Measurements from ENCODE around the gene ADH4.
"Not testable (repeated sequence)": the region's sequence is repeated elsewhere in the genome, so short reads cannot be mapped to it uniquely, and the experiment has no call there.

Gene ADH4

DNA sequence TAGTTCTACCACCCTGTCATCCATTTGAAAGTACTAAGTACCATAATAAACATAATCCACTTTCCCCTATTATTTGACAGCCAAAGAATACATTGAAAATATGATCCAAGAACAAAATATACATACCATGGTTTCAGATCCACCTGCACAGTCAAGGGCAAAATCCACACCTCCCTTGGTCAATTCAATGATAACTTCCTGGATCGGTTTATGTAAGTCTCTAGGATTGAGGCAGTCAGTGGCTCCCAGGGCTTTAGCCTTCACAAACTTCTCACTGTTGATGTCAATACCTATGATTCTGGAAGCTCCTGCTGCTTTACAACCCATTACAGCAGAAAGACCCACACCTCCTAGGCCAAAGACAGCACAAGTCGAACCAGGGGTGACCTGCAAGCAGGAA lies 12.7 kb downstream of the ADH4 start:
- DNase-seq = no peak

DNA sequence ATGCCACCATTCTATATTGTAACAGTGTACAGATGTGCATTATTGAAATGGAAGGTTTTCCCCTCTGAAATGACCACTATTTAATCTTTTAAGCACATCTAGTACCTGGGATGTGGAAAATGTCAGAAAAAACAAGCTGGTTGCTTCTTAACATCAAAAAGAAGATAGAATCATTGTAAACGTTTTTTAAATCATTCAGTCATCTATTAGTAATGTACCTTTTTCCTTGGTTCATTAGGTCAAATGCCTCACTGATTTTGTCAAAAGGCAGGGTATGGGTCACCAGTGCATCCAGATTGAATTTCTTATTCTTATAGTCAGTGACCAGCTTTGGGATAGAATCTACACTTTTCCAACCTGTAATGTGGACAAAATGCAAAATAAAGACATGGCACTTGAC lies 17.7 kb downstream of the ADH4 start:
- DNase-seq = no peak

DNA sequence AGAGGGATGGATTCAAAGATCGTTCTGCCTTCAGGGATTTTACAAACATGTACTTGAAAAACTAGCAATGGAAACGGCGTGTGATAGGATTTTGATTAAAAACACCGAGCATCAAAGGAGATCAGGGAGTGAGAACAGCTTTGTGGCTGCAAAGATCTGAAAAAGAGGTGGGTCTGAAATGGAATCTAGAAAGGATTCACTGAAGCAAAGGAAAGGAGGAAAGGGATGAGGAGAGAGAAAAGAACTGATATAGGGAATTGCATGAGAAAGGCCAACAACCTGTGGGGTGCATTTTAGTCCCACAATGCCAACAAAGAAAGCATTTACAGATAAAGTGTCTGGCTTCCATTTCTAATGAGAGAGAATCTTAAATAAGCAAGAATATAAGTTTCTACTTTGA lies 23.1 kb downstream of the ADH4 start:
- no peak for DNase-seq

DNA sequence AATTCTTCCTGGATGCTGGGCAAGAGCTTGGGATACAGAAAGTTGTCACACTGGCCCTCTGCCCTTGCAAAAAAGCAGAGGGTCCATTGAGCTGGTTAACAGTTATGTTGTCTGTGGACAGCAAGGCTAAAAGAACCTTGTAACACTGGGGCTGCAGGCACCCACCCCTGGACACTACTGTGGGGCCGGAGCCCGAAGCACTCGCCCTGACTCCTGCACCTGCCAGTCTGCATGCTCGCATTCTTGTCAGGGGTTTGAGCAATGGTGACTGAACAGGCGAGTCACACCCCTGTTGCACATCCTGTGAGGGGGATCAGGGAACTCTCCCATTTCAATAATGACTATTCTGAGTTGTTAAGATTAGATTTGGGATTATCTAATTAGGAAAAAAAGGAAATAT lies 23.6 kb downstream of the ADH4 start:
- DNase-seq = no peak

DNA sequence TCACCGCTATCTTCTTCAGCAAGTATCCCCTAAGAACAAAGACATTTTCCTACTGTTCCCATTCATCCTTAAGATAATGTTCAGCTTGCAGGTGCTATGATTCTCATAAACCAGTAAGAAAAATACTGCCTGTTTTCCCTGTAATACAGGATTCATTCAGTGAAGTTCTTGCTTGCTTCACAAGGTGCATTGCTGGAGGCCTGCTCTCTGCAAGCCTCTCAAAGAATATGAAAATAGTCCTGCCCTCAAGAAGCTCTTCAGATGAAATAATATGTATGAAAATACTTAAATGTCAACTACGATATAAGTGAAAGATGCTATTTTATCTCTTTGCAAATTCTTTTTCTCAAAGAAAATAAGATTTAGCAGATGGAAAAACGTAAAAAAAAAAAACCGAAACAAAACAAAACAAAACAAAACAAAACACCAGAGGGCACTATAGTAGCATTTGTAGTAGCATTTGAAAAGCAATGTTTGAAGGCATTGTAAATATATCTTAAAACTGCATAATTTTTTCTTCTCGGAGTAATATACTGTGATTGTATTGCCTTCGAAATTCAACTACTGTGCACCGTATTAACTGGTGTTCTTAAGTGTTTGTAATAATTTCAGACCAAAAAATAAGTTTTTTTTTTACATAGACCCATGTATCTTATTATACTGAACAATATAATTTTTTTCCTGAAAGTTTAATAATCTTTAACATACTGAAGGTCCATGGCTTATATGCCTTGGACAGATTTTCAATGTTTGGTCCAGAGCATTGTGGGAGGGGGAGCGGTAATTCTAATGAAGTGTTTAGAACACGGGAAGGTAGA lies 26.0 kb downstream of the ADH4 start:
- DNase-seq = peak; percentile 0 to 8

- DNase-seq = not testable (repeated sequence)
Measured at GRCh38 chr4:99117122-99117841, 26.8 kb downstream of the ADH4 start.

DNA sequence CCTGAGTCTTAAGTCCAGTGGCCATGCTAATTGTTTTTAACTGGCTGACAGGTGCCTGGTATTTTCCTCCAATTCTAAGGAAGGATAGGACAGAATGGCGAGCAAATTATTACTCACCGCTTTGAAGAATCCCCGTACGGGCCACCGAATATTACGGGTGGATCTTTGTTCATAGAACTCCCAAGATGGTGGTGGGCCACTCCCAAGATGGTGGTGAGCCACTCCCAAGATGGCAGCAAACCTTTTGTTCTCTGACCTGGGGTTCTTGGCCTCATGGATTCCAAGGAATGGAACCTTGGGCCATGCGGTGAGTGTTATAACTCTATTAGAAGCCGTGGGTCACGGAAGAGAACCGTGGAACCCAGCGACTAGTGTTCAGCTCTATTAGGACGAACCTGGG lies 34.8 kb downstream of the ADH4 start:
- not testable (repeated sequence) for DNase-seq

DNA sequence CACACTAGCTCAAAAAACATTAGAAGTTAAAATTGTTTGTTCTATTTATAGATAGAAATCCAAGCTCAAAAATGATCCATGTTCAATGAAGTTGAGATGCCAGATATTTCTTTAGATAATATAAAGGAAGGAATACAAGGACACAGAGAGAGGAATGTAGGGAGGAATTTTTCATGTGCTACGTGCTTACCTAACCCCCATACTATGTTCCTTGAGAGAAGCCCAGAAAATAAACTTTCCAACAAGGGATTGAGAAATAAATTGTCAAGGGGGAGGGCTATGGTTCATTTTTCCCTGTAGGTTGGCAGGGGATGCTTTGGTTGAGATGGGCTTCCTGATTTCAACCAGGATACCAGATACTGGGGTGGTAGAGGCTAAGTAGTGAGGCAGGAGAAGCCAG lies 39.9 kb downstream of the ADH4 start:
- DNase-seq = no peak

DNA sequence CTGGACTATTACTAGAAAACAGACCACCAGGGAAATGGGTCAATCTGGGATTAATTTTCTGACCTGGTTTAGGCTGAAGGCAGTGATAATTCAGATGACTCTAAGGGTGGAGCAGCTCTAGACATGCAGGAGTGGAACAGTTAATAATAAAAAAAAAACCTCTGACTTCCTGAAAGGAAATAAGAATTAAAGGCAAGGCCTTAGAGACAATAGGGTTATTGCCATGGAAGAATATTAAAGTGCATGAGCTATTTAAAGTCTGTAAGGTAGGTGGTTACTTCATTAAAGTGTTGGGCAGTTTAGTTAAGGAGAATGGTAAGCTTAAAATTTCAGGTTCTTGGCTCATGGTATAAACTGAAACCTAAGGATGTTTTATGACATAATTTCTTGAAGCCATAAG lies 40.9 kb downstream of the ADH4 start:
- no peak for DNase-seq

GRCh38 chr4:99102634-99103033 lies 41.5 kb downstream of the ADH4 start:
- DNase-seq = no peak

GRCh38 chr4:99100876-99101275 lies 43.2 kb downstream of the ADH4 start:
- no peak for DNase-seq

DNA sequence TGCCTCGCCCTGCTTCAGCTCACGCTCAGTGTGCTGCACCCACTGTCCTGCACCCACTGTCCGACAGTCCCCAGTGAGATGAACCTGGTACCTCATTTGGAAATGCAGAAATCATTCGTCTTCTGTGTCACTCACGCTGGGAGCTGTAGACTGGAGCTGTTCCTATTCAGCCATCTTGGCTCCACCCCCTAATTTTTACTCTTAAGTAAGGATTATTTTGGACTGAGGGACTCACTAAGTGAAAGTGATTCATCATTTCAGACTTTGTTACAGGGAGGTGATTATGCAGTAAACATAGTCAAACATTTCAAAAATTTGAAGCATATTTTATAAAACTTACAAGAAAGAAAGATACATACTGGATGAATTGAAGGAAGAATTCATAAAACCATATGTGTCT lies 44.3 kb downstream of the ADH4 start:
- DNase-seq = not testable (repeated sequence)

GRCh38 chr4:99099311-99099710 lies 44.8 kb downstream of the ADH4 start:
- no peak for DNase-seq

DNA sequence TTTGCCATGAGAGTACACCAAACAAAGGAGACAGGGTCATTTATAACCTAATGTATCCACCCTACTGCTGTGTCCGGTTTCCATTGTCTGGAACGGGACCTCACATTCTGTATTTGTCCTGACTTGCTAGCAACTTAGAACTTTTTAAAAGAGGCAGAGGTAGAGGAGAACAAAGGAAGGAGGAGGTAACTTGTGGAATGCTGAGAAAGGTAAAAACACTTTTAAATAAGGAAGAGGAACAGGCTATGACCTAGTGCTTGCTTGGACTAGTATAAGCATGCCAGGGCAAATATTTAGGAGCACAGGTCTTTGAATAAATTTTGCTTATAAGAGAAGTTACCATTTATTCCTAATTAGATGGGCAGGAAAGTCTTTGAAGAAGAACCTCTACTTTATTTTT lies 52.3 kb downstream of the ADH4 start:
- DNase-seq = not testable (repeated sequence)

DNA sequence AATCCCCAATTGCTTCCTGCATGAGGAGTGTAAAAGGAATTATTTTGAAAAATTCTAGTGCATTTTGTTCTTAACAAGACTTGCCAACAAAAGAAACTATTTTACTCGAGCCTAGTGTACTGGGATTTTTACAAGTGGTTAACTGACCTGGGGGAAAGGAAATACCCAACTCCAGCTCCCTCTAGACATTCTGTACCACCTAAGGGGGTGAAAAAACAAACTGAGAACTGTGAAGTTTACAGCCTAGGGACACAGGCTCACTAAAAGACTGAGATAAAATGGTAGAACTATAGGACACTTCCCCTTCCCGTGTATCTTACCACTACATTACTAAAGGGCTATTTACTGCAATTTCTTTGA lies 52.9 kb downstream of the ADH4 start:
- DNase-seq = no peak

GRCh38 chr4:99090481-99091215 lies 53.4 kb downstream of the ADH4 start:
- DNase-seq = no peak

GRCh38 chr4:99088481-99089365 lies 55.4 kb downstream of the ADH4 start, which contains the start of gene ADH5:
TSS of gene ADH5 (minus strand) at chr4:99088788. CDS start at chr4:99088700, 88 bp downstream.
- peak; percentile 75 to 80 for DNase-seq

DNA sequence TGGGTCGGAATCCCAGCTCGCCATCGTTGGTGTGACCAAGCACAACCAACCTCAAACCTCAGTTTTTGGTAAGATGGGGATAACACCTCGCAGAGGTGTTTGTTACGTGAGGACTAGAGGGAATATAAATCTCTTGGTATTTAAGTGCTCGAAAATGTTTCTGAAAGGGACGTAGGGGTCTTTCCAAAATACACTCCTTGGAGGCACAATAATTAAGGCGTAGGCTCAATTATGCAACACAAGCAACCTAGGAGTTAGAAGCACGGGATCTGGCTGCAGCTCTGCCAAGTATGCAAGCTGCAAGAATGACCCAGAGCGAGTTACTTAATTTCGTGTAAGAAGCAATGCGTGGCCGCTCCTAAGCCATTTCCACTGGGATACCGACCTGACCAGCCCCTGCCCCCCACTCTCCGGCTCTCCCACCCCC lies 56.1 kb downstream of the ADH4 start:
- peak in 1 of 2 experiments; percentile 28 for DNase-seq

DNA sequence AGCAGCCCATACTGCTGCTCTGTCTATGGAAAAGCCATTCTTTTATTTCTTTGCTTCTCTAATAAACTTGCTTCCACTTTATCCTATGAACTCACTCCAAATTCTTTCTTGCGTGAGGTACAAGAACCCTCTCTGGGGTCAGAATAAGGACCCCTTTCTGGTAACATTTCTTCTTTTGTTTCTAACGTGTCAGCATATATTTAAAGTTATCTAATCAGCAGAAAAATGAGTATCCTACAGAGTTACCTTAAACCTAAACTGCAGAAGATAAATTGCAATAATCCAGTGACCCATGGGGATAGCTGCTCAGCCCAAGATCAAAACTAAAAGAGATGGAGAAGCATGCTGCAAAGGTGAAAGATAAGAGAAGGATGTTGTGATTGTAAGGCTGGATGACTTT lies 59.5 kb downstream of the ADH4 start:
- DNase-seq = no peak

- DNase-seq = no peak
Measured at GRCh38 chr4:99082192-99082591, 61.9 kb downstream of the ADH4 start.

DNA sequence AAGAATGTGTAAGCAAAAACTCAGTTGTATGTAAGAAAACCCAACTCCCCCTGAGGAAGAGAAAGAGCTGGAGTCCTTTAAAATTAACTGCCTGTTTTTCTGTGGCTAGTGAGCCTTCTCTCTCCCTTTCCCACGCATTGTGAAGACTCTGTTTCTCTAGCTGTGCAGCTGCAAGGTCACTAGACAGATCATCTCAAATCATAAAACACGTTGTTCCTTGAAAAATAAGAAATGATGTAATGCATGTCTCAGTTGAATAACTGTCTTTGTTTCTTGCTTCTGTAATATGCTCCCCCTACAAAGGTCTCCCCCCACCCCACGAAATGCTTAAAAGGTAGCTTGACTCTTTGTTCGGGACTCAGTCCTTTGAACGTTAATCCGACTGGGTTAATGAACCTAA lies 63.2 kb downstream of the ADH4 start:
- not testable (repeated sequence) for DNase-seq

DNA sequence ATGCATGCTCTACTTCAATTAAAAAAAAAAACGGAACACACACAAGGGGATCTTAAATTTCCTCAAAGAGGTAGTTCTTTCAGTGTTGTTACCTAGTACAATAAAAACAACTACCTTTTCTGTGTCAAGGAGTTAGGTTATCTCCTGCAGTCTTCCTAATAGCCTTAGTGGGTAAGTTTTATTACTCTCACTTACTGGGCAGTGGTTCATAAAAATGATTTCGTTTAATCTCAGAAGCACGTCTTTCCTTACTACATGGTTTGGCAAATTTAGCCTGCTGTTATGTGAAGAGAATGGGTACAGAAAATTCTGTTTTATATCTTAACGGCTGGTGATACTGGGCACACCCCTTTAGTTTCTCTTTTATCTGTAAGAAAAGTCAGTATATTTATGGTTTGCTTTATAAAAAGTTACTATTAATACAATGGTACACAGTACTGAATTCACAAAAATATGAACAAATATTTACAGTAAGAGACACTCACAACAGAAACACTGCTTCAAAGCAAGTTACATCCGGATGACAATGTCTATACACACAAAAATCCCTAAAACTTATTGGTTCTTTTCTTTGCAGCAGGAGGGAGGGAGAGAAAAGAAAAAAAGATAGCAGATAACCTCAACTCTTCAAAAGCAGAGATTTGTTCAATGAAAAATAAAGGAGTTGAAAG lies 64.3 kb downstream of the ADH4 start:
- no peak for DNase-seq

Measured in NCI-H2081 (cell line).